Heart right ventricle (tissue), 16 donors: ENCODE data around the gene COPS6. TPM values are rescaled to one million over a fixed set of nuclear protein-coding genes. Genes with fewer than 3 reads are reported as not detected.

ENCODE experiments used
- ATAC-seq, 8 donors: fragments of 200-7000 bp; cut with Tn5 transposase; one replicate each; pipeline ENCODE4 v1.9.1; 2020; ENCODE audit warnings: mild to moderate bottlenecking in 8 of 8, moderate library complexity in 8 of 8, moderate number of reproducible peaks in 1 of 8
- DNase-seq, 2 donors: peaks; one replicate each; pipeline ENCODE4 v3.0.0-alpha.2; 2020
- H3K27ac ChIP-seq, 10 donors: fragments of 200-600 bp; sonication (generic) in 2 of 10; one replicate each; pipeline versions ENCODE4 v1.5.0 to v1.8.0; 2020 to 2022; ENCODE audit warnings: mild to moderate bottlenecking in 3 of 10
- H3K27me3 ChIP-seq, 7 donors: fragments of 200-600 bp; one replicate each; pipeline ENCODE4 v1.8.0; 2021 to 2022; ENCODE audit warnings: mild to moderate bottlenecking in 2 of 7
- H3K36me3 ChIP-seq, 9 donors: fragments of 200-600 bp; sonication (generic) in 1 of 9; one replicate each; pipeline versions ENCODE4 v1.5.0 to v1.8.0; 2020 to 2022; ENCODE audit warnings: mild to moderate bottlenecking in 2 of 9
- H3K4me1 ChIP-seq, 9 donors: fragments of 200-600 bp; sonication (generic) in 1 of 9; one replicate each; pipeline versions ENCODE4 v1.5.0 to v1.8.0; 2020 to 2022; ENCODE audit warnings: mild to moderate bottlenecking in 4 of 9
- H3K4me3 ChIP-seq, 10 donors: fragments of 200-600 bp; sonication (generic) in 2 of 10; one replicate each; pipeline versions ENCODE4 v1.5.0 to v1.8.0; 2020 to 2022; ENCODE audit warnings: mild to moderate bottlenecking in 7 of 10, moderate library complexity in 2 of 10
- H3K9me3 ChIP-seq, 11 donors: fragments of 200-600 bp in 10 of 11; sonication (generic) in 2 of 11; one replicate each; pipeline versions ENCODE4 v1.5.0 to v1.8.0; 2013 to 2022; ENCODE audit warnings: mild to moderate bottlenecking in 2 of 11, control low read depth in 1 of 11, moderate library complexity in 1 of 11
- WGBS, 2 donors: extraction: QIAGEN DNeasy Blood & Tissue Kit; methylation state at CpG; one replicate each; pipeline ENCODE4 v1.1.7; 2013; ENCODE audit warnings: inconsistent platforms in 1 of 2; 5-methylcytosine and 5-hydroxymethylcytosine counted together
- intact Hi-C, 10 donors: fragments of 100-400 bp; cut with DNase I; formaldehyde crosslinking; loops; one replicate each; pipeline versions ENCODE4 v1.11.1 to v1.14.2; 2022
- long read RNA-seq, 3 donors: library from polyadenylated mRNA; unstranded; transcript quantifications; one replicate each; pipeline ENCODE4 v2.0.0, GENCODE V29; 2020 to 2021
- polyA plus RNA-seq, 2 donors: library from polyadenylated mRNA; stranded (reverse); fragments of 200-250 nt; gene quantifications; one replicate each; pipeline ENCODE4 v1.2.3, GENCODE V29; 2013
- total RNA-seq, 10 donors: library from RNA; stranded (reverse); fragmentation: NEBNext Ultra II Directional in 3 of 10; extraction: Animal tissue kit (Norgen Biotek cat#: 25700) in 3 of 10; gene quantifications; one replicate each; pipeline versions ENCODE4 v1.2.1 to v1.2.4, GENCODE V29; 2021 to 2023
- TF ChIP-seq, protein P1 (sequence below), 9 donors: fragments of 200-600 bp; sonication (generic) in 2 of 9; IDR thresholded peaks; one replicate each; pipeline versions ENCODE4 v1.5.0 to v1.8.0; 2021 to 2022; ENCODE audit warnings: antibody characterized with exemption in 9 of 9, mild to moderate bottlenecking in 5 of 9, moderate library complexity in 1 of 9
- donor health status: Arrhythmogenic right ventricular cardiomyopathy.
- donor health status: ischemic (EF 13 %, LVEDD 7.1; RV severe dilation, severe dysfunction).
- donor health status: healthy with polysubstance abuse.
- donor health status: DM: no; HTN: yes; CAD: no.
- donor health status: DM: no; HTN: no; CAD: no.
- donor health status: ischemic (EF 25% LVEDD 6.9; RV normal size, moderate dysfunction).
- donor health status: ischemic (EF 25% LVEDD 5.7; RV mildly dilated, moderate dysfunction).
- donor health status: healthy.
- donor health status: DM: yes; HTN: yes; CAD: no.
- donor health status: Ischemic cardiomyopathy.
- donor health status: ischemic (EF 35%, LVEDD 5.7; RV mildly dilated, moderate dysfunction).
- donor health status: nonischemic (EF 11% LVEDD 7.7; RV severe dilation, severe dysfunction).
- donor health status: DM: yes; HTN: yes; CAD: no.
- donor health status: PGD.
- donor health status: ischemic (EF 29% LVEDD 5.4; RV normal size, mild dysfunction).
- donor health status: nonischemic (EF 23%, LVEDD 6.1; RV moderate dilation, normal function).

Gene COPS6
- 100 to 1,000 TPM; 106 to 130 (median 113) TPM for total RNA-seq
- polyA plus RNA-seq = 100 to 1,000 TPM; 121 to 135 TPM
- long read RNA-seq, donor 1, transcript COPS6-201 (10 exons, 1,432 nt) = major isoform, 191 of 215 reads
- long read RNA-seq, donor 1, partial matches to known transcripts = 12 of 215 reads
- long read RNA-seq, donor 1, other reads (novel, unspliced or antisense) = 9 of 215 reads
- long read RNA-seq, donor 2, transcript COPS6-201 (10 exons, 1,432 nt) = major isoform, 210 of 234 reads
- long read RNA-seq, donor 2, partial matches to known transcripts = 14 of 234 reads
- long read RNA-seq, donor 2, other reads (novel, unspliced or antisense) = 4 of 234 reads
- long read RNA-seq, donor 3, transcript COPS6-202 (10 exons, 1,107 nt) = minor isoform, 5 of 344 reads
- long read RNA-seq, donor 3, transcript COPS6-201 (10 exons, 1,432 nt) = major isoform, 315 of 344 reads
- long read RNA-seq, donor 3, partial matches to known transcripts = 12 of 344 reads
- long read RNA-seq, donor 3, other reads (novel, unspliced or antisense) = 10 of 344 reads

DNA sequence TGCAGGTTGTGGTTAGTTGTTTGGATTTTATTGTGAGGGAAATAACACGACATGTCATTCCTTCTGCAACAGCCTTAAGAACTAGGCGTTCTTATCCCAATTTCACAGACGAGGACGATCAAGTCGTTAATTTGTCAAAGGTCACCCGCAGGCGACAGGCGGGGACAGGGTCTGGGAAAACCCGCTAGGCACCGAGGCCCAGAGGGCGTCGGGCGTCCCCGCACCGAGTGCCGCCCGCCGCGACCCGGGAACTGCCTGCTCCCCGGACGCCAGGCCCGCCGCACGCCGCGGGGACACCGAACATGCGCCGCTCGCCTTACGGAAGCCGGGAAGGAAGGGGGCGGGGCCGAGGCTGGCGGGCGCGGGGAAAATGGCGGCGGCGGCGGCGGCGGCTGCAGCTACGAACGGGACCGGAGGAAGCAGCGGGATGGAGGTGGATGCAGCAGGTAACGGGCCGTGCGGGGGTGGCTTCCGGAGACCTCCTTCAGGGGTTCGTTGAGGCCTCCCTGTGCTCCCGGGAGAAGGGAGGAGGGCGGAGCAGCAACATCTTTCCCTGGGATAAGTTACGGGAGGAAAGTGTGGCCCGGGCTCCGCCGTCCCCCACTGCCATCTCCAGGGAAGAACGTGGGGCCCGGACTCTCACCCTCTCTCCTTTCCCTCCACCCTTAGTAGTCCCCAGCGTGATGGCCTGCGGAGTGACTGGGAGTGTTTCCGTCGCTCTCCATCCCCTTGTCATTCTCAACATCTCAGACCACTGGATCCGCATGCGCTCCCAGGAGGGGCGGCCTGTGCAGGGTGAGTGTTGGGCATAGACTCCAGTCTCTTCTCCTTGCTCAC lies at the start of gene COPS6:
TSS of gene COPS6 (plus strand) at position 349 of the 837 bp plus-strand sequence. CDS start at position 371, 22 bp downstream.
- intact Hi-C loops = loop anchor here in 3 of 10 donors (5.0 to 10.0 kb wide), 3 partner anchors 38 to 174 kb away; partner anchors contain the start of genes TRIM4 (in 2 of the 3) and MBLAC1 (in 1 of the 3)
- 0 to 1% methylated on average over 51 to 67 of the region's 68 CpGs for WGBS, 2 donors

DNA sequence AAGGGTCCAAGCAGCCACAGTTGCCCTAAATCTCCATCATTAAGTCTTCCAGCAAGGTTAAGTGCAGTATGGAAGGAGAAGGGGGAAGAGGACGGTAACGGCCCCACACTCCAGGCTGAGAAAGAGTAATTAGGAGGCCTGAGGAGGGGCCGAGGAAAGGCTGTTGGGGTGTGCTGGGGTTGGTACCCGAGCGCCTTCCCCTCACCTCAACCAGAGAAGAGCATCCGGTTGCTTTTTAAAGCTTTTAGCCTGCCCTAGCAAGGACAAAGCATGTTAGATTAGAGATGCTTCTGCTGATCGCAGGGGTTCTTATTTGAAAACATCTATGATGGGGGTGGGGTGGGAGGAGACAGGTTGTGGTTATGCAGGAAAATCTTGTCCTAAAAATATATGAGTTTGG lies 48.2 kb upstream of the COPS6 start:
- no peaks in the 10 kb centered on the region for H3K27me3 ChIP-seq
- TF ChIP-seq, protein P1, sequence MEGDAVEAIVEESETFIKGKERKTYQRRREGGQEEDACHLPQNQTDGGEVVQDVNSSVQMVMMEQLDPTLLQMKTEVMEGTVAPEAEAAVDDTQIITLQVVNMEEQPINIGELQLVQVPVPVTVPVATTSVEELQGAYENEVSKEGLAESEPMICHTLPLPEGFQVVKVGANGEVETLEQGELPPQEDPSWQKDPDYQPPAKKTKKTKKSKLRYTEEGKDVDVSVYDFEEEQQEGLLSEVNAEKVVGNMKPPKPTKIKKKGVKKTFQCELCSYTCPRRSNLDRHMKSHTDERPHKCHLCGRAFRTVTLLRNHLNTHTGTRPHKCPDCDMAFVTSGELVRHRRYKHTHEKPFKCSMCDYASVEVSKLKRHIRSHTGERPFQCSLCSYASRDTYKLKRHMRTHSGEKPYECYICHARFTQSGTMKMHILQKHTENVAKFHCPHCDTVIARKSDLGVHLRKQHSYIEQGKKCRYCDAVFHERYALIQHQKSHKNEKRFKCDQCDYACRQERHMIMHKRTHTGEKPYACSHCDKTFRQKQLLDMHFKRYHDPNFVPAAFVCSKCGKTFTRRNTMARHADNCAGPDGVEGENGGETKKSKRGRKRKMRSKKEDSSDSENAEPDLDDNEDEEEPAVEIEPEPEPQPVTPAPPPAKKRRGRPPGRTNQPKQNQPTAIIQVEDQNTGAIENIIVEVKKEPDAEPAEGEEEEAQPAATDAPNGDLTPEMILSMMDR (IDR thresholded peaks at IDR 0.05) = no peak
- peaks cover 0 to 38% (median under 1%) of the 10 kb centered on the region in 9 donors for H3K36me3 ChIP-seq
- H3K4me1 ChIP-seq = peaks cover 0 to 4% (median 0%) of the 10 kb centered on the region in 9 donors
- H3K4me3 ChIP-seq = no peak overlapping the region
- H3K9me3 ChIP-seq = no peaks in the 10 kb centered on the region
- no peak for DNase-seq
- no peak overlapping the region for H3K27ac ChIP-seq
- WGBS, 2 donors = 76 to 80% methylated on average over 7 of the region's 7 CpGs
- ATAC-seq = no peak
- intact Hi-C loops = no loop called here

More for the DNA sequence above, at the start of gene COPS6:
- no peaks in the 10 kb centered on the region for H3K27me3 ChIP-seq
- H3K9me3 ChIP-seq = no peaks in the 10 kb centered on the region
- H3K4me3 ChIP-seq = peak within 1 kb of the TSS; percentile 43 to 96 (median 84)
- peak within 1 kb of the TSS; percentile 42 to 98 (median 93) for H3K27ac ChIP-seq
- TF ChIP-seq, protein P1 (IDR thresholded peaks at IDR 0.05) = no peak
- peaks cover 0 to 41% (median 29%) of the 10 kb centered on the region in 9 donors for H3K36me3 ChIP-seq
- DNase-seq (peak; percentile 88 to 89), ATAC-seq (peak; percentile 84 to 89 (median 87))
- peaks cover 5 to 42% (median 21%) of the 10 kb centered on the region in 9 donors for H3K4me1 ChIP-seq

DNA sequence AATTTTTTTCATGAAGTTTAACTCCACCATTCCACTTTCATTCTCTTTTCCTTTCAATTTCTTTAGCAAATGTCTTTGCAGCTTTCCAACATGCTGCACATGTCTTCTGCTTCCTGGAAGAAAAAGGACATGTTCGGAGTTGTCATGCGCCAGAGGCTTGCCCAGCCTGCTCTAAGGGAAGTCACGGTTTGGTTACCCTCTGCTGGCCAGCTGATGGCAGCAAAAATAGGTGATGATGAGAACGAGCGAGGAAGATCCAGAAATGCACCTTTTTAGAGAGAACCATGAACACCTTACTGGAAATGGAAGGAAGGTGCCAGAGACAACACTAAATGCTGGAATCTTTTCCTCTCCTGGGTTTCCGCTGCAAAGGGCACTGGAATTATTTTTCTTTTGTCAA lies 44.1 kb upstream of the COPS6 start:
- 68 to 73% methylated on average over 6 of the region's 6 CpGs for WGBS, 2 donors

More for the DNA sequence above, 44.1 kb upstream of the COPS6 start:
- ATAC-seq (no peak), DNase-seq (no peak)
- intact Hi-C loops = loop anchor here in 1 of 10 donors (5.0 kb wide), 1 partner anchor 38 kb away; the partner anchor contains the start of gene ZNF3
- Histone ChIP-seq H3K36me3 (peaks cover 0 to 6% (median 0%) of the 10 kb centered on the region in 9 donors), H3K4me3 (no peak overlapping the region), H3K4me1 (peaks cover 0 to 6% (median 4%) of the 10 kb centered on the region in 9 donors), H3K27me3 (no peaks in the 10 kb centered on the region), H3K9me3 (no peaks in the 10 kb centered on the region), H3K27ac (no peak overlapping the region)
- TF ChIP-seq, protein P1 (IDR thresholded peaks at IDR 0.05) = peak in 1 of 9 donors; percentile 10
